ENCODE data around the gene GUCY1A2. TPM values are rescaled to one million over a fixed set of nuclear protein-coding genes. Genes with fewer than 3 reads are reported as not detected.

Gene GUCY1A2
- total RNA-seq, 1 experiment from 2014 or later, result not detected

- Histone ChIP-seq H3K4me2 (ENCODE audit: low read length) (no peak overlapping the region), H3K79me2 (ENCODE audit: low read length) (no peaks in the 10 kb centered on the region), H3K9me3 (ENCODE audit: low read length) (no peaks in the 10 kb centered on the region), H3K27ac (ENCODE audit: low read length) (no peak overlapping the region), H3K9me2 (replicated peaks; ENCODE audit: low read length) (no peaks in the 10 kb centered on the region), H3K4me1 (ENCODE audit: insufficient read depth, low read length) (peaks cover 19% of the 10 kb centered on the region), H3K4me3 (ENCODE audit: low read length) (no peak overlapping the region), H4K20me1 (ENCODE audit: low read length) (no peaks in the 10 kb centered on the region), H3K9ac (ENCODE audit: low read length) (no peak overlapping the region), H3K36me3 (ENCODE audit: low read depth, low read length) (no peaks in the 10 kb centered on the region), H2AFZ (ENCODE audit: low read length) (no peak overlapping the region), H3K27me3 (ENCODE audit: low read length) (no peaks in the 10 kb centered on the region), H3F3A (ENCODE audit: low read length, unreplicated experiment) (no peaks in the 10 kb centered on the region)
- CTCF ChIA-PET, result no interaction called here
- no peak for ATAC-seq
- POLR2A ChIA-PET (ENCODE audit: unreplicated experiment), result no interaction called here
- DNase-seq, result no peak
- BruUV-seq (replicated peaks), result no TSS peak
- intact Hi-C loops (cut with micrococcal nuclease), result no loop called here
- TF ChIP-seq EZH2 (IDR thresholded peaks at IDR 0.05; ENCODE audit: low read length, unreplicated experiment) (no peak), EZH2phosphoT487 (IDR thresholded peaks at IDR 0.05; ENCODE audit: borderline replicate concordance, low read length) (no peak)
- TF ChIP-seq, protein P1, sequence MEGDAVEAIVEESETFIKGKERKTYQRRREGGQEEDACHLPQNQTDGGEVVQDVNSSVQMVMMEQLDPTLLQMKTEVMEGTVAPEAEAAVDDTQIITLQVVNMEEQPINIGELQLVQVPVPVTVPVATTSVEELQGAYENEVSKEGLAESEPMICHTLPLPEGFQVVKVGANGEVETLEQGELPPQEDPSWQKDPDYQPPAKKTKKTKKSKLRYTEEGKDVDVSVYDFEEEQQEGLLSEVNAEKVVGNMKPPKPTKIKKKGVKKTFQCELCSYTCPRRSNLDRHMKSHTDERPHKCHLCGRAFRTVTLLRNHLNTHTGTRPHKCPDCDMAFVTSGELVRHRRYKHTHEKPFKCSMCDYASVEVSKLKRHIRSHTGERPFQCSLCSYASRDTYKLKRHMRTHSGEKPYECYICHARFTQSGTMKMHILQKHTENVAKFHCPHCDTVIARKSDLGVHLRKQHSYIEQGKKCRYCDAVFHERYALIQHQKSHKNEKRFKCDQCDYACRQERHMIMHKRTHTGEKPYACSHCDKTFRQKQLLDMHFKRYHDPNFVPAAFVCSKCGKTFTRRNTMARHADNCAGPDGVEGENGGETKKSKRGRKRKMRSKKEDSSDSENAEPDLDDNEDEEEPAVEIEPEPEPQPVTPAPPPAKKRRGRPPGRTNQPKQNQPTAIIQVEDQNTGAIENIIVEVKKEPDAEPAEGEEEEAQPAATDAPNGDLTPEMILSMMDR (conservative IDR thresholded peaks at IDR 0.05; ENCODE audit: low read depth, low read length), result no peak
These were observed 24.5 kb upstream of the GUCY1A2 start for GRCh38 chr11:107042748-107043147.

- H3K4me1 ChIP-seq (ENCODE audit: insufficient read depth, low read length), result peaks cover 19% of the 10 kb centered on the region
- POLR2A ChIA-PET (ENCODE audit: unreplicated experiment), result no interaction called here
- H3K27ac ChIP-seq (ENCODE audit: low read length), result peak overlapping the region; percentile 29; the same call in 1 of the 2 replicates
- no peak overlapping the region for H3K4me2 ChIP-seq (ENCODE audit: low read length)
- peak; percentile 63 for DNase-seq
- peak; percentile 63 for ATAC-seq
- H3K4me3 ChIP-seq (ENCODE audit: low read length), result no peak overlapping the region
- H3K9ac ChIP-seq (ENCODE audit: low read length), result no peak overlapping the region
- intact Hi-C loops (cut with micrococcal nuclease), result no loop called here
- no peaks in the 10 kb centered on the region for H3K27me3 ChIP-seq (ENCODE audit: low read length)
- BruUV-seq (replicated peaks), result no TSS peak
- CTCF ChIA-PET, result no interaction called here
- H3K9me2 ChIP-seq (replicated peaks; ENCODE audit: low read length), result no peaks in the 10 kb centered on the region
- H3K9me3 ChIP-seq (ENCODE audit: low read length), result no peaks in the 10 kb centered on the region
- H3K79me2 ChIP-seq (ENCODE audit: low read length), result no peaks in the 10 kb centered on the region
- no peak overlapping the region for H2AFZ ChIP-seq (ENCODE audit: low read length)
- no peaks in the 10 kb centered on the region for H3F3A ChIP-seq (ENCODE audit: low read length, unreplicated experiment)
- TF ChIP-seq EZH2phosphoT487 (IDR thresholded peaks at IDR 0.05; ENCODE audit: borderline replicate concordance, low read length) (no peak), EZH2 (IDR thresholded peaks at IDR 0.05; ENCODE audit: low read length, unreplicated experiment) (no peak)
- TF ChIP-seq, protein P1 (conservative IDR thresholded peaks at IDR 0.05; ENCODE audit: low read depth, low read length), result no peak
- H4K20me1 ChIP-seq (ENCODE audit: low read length), result no peaks in the 10 kb centered on the region
- no peaks in the 10 kb centered on the region for H3K36me3 ChIP-seq (ENCODE audit: low read depth, low read length)
These were observed 22.8 kb upstream of the GUCY1A2 start for GRCh38 chr11:107041088-107041444.

- ATAC-seq (no peak), DNase-seq (peak; percentile 11)
- no peak overlapping the region for H3K4me3 ChIP-seq (ENCODE audit: low read length)
- no peaks in the 10 kb centered on the region for H4K20me1 ChIP-seq (ENCODE audit: low read length)
- no peaks in the 10 kb centered on the region for H3K27me3 ChIP-seq (ENCODE audit: low read length)
- no peaks in the 10 kb centered on the region for H3K9me3 ChIP-seq (ENCODE audit: low read length)
- no peaks in the 10 kb centered on the region for H3K36me3 ChIP-seq (ENCODE audit: low read depth, low read length)
- CTCF ChIA-PET, result no interaction called here
- no peaks in the 10 kb centered on the region for H3K9me2 ChIP-seq (replicated peaks; ENCODE audit: low read length)
- H3F3A ChIP-seq (ENCODE audit: low read length, unreplicated experiment), result no peaks in the 10 kb centered on the region
- H3K79me2 ChIP-seq (ENCODE audit: low read length), result no peaks in the 10 kb centered on the region
- POLR2A ChIA-PET (ENCODE audit: unreplicated experiment), result no interaction called here
- no peak overlapping the region for H3K9ac ChIP-seq (ENCODE audit: low read length)
- H3K27ac ChIP-seq (ENCODE audit: low read length), result peak overlapping the region; percentile 29; the same call in 1 of the 2 replicates
- no peak overlapping the region for H3K4me2 ChIP-seq (ENCODE audit: low read length)
- H3K4me1 ChIP-seq (ENCODE audit: insufficient read depth, low read length), result peaks cover 19% of the 10 kb centered on the region
- H2AFZ ChIP-seq (ENCODE audit: low read length), result no peak overlapping the region
- TF ChIP-seq, protein P1 (conservative IDR thresholded peaks at IDR 0.05; ENCODE audit: low read depth, low read length), result no peak
- TF ChIP-seq EZH2phosphoT487 (IDR thresholded peaks at IDR 0.05; ENCODE audit: borderline replicate concordance, low read length) (no peak), EZH2 (IDR thresholded peaks at IDR 0.05; ENCODE audit: low read length, unreplicated experiment) (no peak)
- intact Hi-C loops (cut with micrococcal nuclease), result no loop called here
- no TSS peak for BruUV-seq (replicated peaks)
These were observed 22.3 kb upstream of the GUCY1A2 start for GRCh38 chr11:107040433-107041087.
